ENCODE data around the gene WDR82.
A peak's percentile ranks its signal among the peaks of the same experiment; 100 is the strongest.

The WDR82 gene

DNA sequence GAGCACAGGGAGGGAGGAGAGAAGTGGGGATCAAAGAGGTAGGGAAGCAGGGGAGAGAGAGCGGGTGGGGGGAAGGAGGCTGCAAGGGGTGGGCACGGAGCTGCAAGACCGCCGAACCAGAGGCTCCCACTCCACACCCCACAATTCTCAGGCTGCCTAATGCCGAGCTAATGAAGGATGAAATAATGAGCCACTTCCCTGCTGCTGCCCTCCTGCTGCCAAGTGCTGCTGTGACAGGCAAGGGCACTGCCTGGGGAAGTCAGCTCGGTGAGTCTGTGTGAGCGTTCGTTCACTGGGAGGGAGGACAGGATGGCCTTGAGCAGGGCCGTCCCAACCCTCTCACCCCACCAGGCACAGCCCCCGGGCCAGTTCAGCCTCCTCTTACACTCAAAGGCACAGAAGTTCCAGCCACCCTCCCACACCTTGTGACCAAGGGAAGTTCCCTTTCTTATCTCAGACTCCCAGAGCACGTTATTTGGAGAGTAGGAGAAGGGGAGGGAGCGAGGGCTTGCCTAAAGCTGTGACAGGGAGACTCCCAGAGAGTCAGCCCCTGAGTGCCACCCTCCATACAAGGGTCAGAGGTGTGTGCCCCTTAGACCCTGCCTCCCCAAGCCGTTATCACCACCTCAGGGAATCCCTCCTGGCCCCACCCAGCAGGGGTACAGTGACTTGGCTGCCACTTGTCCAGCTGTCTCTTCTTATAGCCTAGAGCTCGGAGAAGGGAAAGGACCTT is 21.6 kb upstream of the WDR82 start:
- H3K4me3 ChIP-seq (replicated peaks; ENCODE audit: insufficient read depth, low read length): no peak overlapping the region
- no peaks in the 10 kb centered on the region for H3K27me3 ChIP-seq (ENCODE audit: insufficient read depth, poor library complexity, severe bottlenecking)
- peak in 1 of 2 experiments; percentile 79 for DNase-seq (ENCODE audit: low read depth in 1 of 2, low spot score in 1 of 2)
- TF ChIP-seq GABPA (IDR thresholded peaks at IDR 0.05; ENCODE audit: low read depth) (no peak), POLR2AphosphoS5 (IDR thresholded peaks at IDR 0.05; ENCODE audit: low read depth) (peak; percentile 45), REST (IDR thresholded peaks at IDR 0.05; ENCODE audit: insufficient replicate concordance, low read depth) (no peak), SPI1 (IDR thresholded peaks at IDR 0.05; ENCODE audit: borderline replicate concordance, low read depth) (peak; percentile 70; the same call in 1 of the 2 replicates)
- TF ChIP-seq, protein P1, sequence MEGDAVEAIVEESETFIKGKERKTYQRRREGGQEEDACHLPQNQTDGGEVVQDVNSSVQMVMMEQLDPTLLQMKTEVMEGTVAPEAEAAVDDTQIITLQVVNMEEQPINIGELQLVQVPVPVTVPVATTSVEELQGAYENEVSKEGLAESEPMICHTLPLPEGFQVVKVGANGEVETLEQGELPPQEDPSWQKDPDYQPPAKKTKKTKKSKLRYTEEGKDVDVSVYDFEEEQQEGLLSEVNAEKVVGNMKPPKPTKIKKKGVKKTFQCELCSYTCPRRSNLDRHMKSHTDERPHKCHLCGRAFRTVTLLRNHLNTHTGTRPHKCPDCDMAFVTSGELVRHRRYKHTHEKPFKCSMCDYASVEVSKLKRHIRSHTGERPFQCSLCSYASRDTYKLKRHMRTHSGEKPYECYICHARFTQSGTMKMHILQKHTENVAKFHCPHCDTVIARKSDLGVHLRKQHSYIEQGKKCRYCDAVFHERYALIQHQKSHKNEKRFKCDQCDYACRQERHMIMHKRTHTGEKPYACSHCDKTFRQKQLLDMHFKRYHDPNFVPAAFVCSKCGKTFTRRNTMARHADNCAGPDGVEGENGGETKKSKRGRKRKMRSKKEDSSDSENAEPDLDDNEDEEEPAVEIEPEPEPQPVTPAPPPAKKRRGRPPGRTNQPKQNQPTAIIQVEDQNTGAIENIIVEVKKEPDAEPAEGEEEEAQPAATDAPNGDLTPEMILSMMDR (IDR thresholded peaks at IDR 0.05; ENCODE audit: insufficient read depth, low read length): peak; percentile 22
- H3K27ac ChIP-seq (replicated peaks): no peak overlapping the region; the same call in 1 of the 2 replicates

DNA sequence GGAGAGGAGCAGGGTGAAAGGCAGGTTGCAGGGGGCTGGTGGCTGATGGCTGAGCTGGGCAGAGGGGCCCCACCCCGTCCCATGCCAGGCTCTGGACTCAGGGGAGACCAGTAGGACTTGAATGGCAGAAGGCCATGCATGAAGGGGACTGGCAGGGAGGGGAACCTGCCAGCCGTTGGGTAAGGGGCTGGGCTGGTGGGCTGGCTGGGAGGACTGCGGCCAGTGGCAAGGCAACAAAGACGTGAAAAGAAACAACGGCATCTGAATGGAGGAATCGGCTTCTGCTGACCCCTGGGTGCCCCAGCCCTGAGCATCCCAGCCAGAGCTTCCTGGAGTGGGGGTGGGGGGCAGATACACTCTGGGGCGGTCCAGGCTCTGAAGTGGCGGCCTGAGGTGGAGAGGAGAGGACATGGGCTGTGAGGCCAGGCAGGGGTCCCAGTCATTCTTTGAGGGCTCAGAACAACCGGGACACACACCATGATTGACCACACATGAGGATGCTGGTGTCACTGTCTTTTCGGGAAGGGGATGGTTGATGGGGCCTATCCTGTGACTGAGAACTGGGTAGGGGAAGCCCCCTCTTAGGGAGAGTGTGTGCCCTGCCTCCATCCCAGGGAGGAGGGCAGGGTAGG is 20.9 kb upstream of the WDR82 start:
- TF ChIP-seq GABPA (IDR thresholded peaks at IDR 0.05; ENCODE audit: low read depth) (no peak), SPI1 (IDR thresholded peaks at IDR 0.05; ENCODE audit: borderline replicate concordance, low read depth) (no peak), POLR2AphosphoS5 (IDR thresholded peaks at IDR 0.05; ENCODE audit: low read depth) (no peak), REST (IDR thresholded peaks at IDR 0.05; ENCODE audit: insufficient replicate concordance, low read depth) (no peak)
- TF ChIP-seq, protein P1 (IDR thresholded peaks at IDR 0.05; ENCODE audit: insufficient read depth, low read length): no peak
- DNase-seq (ENCODE audit: low read depth in 1 of 2, low spot score in 1 of 2): no peak
- Histone ChIP-seq H3K4me3 (replicated peaks; ENCODE audit: insufficient read depth, low read length) (no peak overlapping the region), H3K27ac (replicated peaks) (no peak overlapping the region), H3K27me3 (ENCODE audit: insufficient read depth, poor library complexity, severe bottlenecking) (no peaks in the 10 kb centered on the region)

GRCh38 chr3:52298149-52299098 is 20.0 kb upstream of the WDR82 start:
- no peak for DNase-seq (ENCODE audit: low read depth in 1 of 2, low spot score in 1 of 2)
- H3K27ac ChIP-seq (replicated peaks): no peak overlapping the region
- H3K27me3 ChIP-seq (ENCODE audit: insufficient read depth, poor library complexity, severe bottlenecking): no peaks in the 10 kb centered on the region
- TF ChIP-seq, protein P1 (IDR thresholded peaks at IDR 0.05; ENCODE audit: insufficient read depth, low read length): no peak
- TF ChIP-seq POLR2AphosphoS5 (IDR thresholded peaks at IDR 0.05; ENCODE audit: low read depth): no peak
- no peak for TF ChIP-seq GABPA (IDR thresholded peaks at IDR 0.05; ENCODE audit: low read depth)
- TF ChIP-seq SPI1 (IDR thresholded peaks at IDR 0.05; ENCODE audit: borderline replicate concordance, low read depth): no peak
- no peak for TF ChIP-seq REST (IDR thresholded peaks at IDR 0.05; ENCODE audit: insufficient replicate concordance, low read depth)
- H3K4me3 ChIP-seq (replicated peaks; ENCODE audit: insufficient read depth, low read length): no peak overlapping the region
